Measurements from ENCODE around the gene SOS1.
"Not testable (repeated sequence)": the region's sequence is repeated elsewhere in the genome, so short reads cannot be mapped to it uniquely, and the experiment has no call there.

SOS1 gene

DNA sequence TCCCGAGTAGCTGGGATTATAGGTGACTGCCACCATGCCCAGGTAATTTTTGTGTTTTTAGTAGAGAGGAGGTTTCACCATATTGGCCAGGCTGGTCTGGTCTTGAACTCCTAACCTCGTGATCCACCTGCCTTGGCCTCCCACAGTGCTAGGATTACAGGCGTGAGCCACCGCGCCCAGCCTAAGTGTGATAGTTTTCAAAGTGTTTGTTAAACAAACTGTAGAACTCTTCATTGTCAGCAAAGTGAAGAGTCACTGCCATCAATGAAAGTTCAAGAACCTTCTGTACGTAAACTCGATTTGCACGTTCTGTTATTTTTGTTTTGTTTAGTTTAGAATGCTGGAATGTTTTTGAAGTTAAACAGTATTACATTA is 18.0 kb upstream of the SOS1 start:
- DNase-seq (ENCODE audit: low read depth) = no peak

- DNase-seq (ENCODE audit: low read depth) = not testable (repeated sequence)
Measured at GRCh38 chr2:39138187-39138836, 17.5 kb upstream of the SOS1 start.

- DNase-seq (ENCODE audit: low read depth) = no peak
Measured at GRCh38 chr2:39136799-39137198, 15.9 kb upstream of the SOS1 start.

DNA sequence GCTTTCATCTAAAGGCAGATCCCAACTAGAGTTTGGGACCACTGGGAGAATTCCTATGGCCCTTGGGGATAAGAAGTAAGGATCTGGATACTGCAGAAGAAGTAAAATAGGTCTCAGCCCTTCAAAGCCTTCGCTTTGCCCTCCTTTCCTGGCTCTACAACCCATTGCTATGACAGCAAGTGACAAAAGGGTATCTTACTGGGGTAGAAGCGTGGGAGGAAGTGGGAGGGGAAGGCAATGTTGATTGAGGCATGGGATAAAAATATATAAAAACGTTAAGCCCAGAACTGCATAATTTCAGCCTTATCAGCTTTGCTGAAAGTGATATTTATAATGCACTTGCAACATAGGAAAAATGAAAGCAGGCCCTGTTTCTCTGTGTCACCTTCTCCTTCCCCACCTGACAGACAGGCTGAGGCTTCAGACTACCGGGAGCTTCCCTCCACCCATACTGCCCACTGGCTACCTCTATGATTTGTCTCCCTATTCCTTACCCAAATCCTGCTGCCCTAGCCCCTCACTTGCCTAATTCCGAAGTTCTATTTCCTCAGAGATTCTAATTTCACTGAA is 14.9 kb upstream of the SOS1 start:
- no peak for DNase-seq (ENCODE audit: low read depth)

DNA sequence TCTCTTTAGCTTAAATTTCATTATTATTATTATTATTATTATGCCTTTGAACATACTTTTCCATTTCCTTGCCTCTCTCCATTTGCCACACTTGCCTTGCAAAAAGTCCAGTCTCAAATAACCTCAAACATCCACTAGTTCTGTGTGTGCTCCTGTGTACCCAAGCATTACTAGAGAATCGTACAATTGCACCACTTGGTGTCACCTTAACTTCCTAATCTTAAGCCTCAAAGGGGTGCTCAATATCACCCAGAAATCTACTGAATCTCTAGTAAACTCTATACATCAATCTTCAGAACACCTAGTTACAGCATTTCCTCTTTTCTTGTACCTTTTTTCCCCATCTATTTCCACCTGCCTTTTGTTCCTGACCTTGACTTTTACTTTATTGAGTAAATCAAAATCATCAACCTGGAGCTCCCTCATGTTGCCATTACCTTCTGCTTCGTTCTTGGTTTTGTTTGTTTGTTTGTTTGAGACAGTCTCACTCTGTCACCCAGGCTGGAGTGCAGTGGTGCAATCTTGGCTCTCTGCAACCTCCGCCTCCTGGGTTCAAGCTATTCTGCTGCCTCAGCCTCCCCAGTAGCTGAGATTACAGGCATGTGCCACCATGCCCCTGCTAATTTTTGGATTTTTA is 12.5 kb upstream of the SOS1 start:
- DNase-seq (ENCODE audit: low read depth) = no peak

- DNase-seq (ENCODE audit: low read depth) = no peak
Measured at GRCh38 chr2:39128919-39129391, 8.1 kb upstream of the SOS1 start.

GRCh38 chr2:39127973-39128372 is 7.1 kb upstream of the SOS1 start:
- DNase-seq (ENCODE audit: low read depth) = no peak

DNA sequence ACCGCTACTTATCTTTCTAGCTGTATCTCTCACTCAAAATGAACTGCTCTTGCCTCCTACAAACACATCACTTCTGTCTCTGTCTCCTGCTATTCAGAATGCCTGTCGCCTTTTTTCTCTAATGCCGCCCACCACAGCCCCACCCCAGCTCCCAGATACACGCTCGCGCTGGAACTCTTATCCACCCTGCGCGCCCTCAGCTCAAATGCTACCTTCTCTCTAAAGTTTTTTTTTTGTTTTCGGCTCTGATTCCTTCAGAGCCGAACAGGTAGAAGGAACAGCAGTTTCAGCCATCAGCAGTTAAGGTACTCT is 3.9 kb upstream of the SOS1 start:
- no peak for DNase-seq (ENCODE audit: low read depth)

DNA sequence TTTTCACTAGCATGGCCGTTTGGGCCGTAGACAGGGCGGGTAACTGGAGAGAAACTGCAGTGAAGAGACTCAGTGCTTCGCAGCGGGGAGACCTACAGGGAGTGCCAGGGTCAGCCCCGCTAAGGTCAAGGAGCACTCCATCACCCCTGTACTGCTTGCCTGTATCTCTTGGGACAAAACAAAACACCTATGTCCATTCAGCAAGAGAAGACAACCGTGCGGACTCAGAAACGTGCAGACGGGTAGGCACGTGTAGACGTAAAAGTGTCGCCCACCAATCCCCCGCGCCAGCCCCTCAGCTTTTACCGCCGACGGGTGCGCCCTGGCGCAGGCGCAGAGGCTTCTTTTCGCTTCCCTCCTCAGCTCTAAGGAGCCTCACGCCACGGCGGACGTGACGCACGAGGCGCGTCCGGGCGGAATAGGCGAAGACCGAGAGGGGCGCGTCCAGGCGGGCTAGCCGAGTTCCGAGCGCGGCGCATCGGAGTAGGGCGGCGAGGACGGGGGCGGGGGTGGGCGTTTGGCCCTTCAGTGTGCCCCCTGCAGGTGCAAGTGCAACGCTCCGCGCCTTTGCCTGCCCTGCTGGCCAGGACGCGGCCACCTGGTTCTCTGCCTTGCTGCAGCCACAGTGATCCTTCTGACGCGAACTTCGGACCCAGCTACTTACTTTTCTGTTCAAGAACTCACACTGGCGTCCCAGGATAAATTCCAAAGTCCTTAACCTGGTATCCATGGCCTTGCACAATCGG is 3.3 kb upstream of the SOS1 start:
- peak; percentile 91 for DNase-seq (ENCODE audit: low read depth)

DNA sequence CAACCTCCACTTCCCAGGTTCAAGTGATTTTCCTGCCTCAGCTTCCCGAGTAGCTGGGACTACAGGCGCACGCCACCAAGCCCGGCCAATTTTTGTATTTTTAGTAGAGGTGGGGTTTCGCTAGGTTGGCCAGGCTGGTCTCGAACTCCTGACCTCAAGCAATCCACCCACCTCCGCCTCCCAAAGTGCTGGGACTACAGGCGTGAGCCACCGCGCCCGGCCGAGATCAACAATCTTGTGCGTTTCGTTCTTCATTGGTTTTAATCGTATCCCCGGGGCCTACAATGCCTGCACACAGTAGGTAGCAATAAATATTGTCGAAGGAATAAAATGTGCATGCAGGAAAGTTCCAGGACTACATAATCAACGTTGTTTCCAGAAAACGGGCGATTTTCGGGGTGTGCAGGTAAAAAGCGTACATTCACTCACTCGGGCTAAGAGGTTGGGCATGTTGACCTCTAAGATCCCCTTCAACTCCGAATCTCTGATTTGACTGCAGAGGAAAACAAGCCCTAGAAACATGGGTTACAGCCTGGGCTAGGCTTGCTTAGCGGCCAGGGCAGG is 2.7 kb upstream of the SOS1 start:
- DNase-seq (ENCODE audit: low read depth) = no peak

DNA sequence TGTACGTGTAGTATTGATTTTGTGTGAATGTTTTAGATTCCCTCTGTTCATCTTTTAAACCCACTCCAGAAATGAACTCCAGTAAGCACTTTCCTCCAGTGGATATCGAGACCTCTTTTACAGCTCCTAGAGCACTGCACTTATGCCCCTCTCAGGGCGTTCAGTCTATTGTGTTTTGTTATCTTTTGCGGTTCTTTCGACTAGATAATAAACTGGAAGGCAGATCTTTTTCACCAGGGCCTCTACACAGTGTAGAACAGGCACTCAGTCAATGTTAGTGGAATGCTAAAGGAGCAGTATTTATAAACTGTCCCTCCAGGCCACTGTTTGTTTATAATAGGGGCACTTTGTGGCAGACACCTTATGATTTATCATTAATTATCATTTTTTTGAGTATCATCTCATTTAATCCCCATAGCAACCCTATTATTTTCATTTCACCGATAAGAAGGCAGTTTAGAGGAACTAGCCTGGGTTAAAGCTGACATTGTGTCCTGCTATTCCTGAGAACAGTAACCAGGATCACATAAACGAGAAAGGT is 742 bp upstream of the SOS1 start:
- no peak for DNase-seq (ENCODE audit: low read depth)

DNA sequence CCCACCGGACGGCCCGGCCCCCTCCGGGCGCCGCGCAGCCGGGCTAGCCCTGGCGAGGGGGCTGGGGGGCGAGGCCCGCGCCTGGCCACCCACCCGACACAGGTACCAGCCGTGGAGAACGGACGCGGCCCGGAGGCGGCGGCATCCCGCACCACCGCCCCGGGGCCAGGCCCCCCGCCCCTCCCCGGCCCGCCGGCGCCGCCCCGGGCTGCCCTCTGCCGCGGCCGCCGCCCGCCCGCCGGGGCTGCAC is 405 bp downstream of the SOS1 start:
- DNase-seq (ENCODE audit: low read depth) = no peak

DNA sequence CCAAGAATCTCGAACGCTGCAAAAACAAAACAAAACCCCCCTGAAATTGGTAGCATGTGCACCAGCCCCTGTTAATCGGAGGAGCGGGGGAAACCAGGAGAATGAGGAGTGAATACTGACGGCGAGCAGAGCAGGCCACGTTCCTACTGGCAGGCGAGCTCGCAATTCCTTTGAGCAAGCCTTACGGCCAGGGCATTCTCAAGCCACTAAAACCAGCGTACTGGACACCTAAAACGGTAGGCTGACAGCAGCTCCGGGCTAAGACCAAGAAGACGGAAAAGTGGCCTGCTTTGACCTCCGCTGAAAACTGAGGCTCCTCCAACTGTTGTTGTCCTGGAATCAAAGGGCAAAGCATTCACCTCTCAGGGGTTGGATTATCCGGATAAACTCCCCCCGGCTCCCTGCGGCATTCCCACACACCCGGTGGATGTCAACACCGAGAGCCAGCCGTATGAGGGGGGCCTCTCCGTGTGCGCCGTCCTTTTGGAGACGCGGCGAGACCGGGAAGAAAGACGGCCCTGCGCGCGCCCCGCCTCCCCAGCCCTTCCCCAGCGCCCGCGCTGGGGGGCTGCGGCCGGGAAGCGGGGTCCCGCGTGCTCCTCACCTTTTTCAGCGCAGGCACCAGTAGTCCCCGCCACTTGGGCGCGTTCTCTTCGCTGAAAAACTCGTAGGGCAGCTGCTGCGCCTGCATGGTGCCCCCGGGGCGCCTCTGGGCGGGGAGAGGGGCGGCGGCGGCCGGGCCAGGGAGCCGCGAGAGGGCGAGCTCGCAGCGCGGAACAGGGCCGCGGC is 925 bp downstream of the SOS1 start:
- DNase-seq (ENCODE audit: low read depth) = peak; percentile 31

GRCh38 chr2:39118786-39119499 is 1.9 kb downstream of the SOS1 start:
- no peak for DNase-seq (ENCODE audit: low read depth)

DNA sequence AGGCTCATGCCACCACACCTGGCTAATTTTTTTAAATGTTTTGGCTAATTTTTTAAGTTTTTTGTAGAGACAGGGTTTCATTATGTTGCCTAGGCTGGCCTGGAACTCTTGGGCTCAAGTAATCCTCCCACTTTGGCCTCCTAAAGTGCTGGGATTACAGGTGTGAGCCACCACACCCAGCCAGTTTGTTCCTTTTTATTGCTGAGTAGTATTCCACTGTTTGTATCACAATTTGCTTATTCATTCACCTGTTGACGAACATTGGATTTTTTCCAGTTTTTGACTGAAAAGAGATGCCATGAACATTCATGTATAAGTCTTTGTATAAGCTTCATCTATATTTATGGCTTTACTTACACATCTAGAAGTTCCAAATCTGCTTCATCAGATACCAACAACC is 5.3 kb downstream of the SOS1 start:
- no peak for DNase-seq (ENCODE audit: low read depth)

DNA sequence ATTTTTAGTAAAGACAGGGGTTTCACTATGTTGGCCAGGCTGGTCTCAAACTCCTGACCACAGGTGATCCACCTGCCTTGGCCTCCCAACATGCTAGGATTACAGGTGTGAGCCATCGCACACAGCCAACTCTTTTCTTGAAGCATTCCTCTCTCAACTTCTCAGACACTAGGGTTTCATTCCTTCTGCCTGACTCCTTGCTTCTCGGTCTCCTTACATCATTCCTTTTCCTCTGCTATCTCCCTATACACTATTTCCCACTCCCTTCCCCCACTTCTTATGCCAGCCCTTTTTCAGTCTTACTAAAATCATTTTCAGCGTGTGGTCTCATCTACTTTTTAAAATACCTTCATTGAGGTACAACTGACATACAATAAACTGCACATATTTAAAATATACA is 6.1 kb downstream of the SOS1 start:
- no peak for DNase-seq (ENCODE audit: low read depth)

GRCh38 chr2:39109537-39109936 is 11.3 kb downstream of the SOS1 start:
- no peak for DNase-seq (ENCODE audit: low read depth)

- no peak for DNase-seq (ENCODE audit: low read depth)
Measured at GRCh38 chr2:39108377-39108776, 12.5 kb downstream of the SOS1 start.

GRCh38 chr2:39107724-39108273 is 13.1 kb downstream of the SOS1 start:
- no peak for DNase-seq (ENCODE audit: low read depth)

DNA sequence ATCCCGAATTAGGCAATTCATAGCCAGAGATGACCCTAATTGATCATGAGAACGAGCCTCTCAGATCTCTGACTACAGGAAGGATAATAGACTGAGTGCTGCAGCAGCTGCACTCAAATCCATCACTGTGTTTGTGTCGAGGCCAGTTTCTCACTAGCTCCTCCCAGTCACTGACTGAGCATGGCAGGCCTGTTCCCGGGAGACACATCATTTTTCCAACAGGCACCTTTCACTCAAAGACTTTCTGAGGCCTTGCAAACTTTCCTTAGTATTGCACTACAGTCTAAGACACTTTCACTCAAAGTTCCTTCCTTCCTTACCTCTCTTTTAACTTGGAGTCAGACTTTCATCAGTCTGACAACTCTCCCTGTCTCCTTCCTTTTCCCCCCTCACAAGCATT is 13.7 kb downstream of the SOS1 start:
- no peak for DNase-seq (ENCODE audit: low read depth)

All from stimulated activated CD8-positive, alpha-beta memory T cell treated with anti-CD3 and anti-CD28 coated beads, Interleukin-7, amount 100 ng/mL, for 24 hours (primary cell).